Mononuclear cell (primary cell): ENCODE results near the gene DIAPH3. TPM values are rescaled to one million over a fixed set of nuclear protein-coding genes. Genes with fewer than 3 reads are reported as not detected.

Experiments used
- H3K27me3 ChIP-seq: 2 replicates; pipeline ENCODE4 v1.6.0; 2011; ENCODE audit warnings: low read length, control low read depth; ENCODE audit not compliant: insufficient read depth
- H3K4me1 ChIP-seq: 2 replicates; pipeline ENCODE4 v1.5.1; 2011; ENCODE audit warnings: mild to moderate bottlenecking, low read length, control low read depth; ENCODE audit not compliant: insufficient read depth
- H3K4me3 ChIP-seq: 2 replicates; pipeline ENCODE4 v1.5.1; 2011; ENCODE audit warnings: mild to moderate bottlenecking, low read length, moderate library complexity
- H3K9me3 ChIP-seq: 2 replicates; pipeline ENCODE4 v1.5.1; 2011; ENCODE audit warnings: low read depth, mild to moderate bottlenecking, control low read depth, low read length
- total RNA-seq: library from RNA; depleted of rRNA; stranded (reverse); fragments of >200 nt; gene quantifications from one replicate; pipeline ENCODE4 v1.2.3, GENCODE V29; 2012

DIAPH3 gene
- total RNA-seq, 1 donor = 0.21 TPM

DNA sequence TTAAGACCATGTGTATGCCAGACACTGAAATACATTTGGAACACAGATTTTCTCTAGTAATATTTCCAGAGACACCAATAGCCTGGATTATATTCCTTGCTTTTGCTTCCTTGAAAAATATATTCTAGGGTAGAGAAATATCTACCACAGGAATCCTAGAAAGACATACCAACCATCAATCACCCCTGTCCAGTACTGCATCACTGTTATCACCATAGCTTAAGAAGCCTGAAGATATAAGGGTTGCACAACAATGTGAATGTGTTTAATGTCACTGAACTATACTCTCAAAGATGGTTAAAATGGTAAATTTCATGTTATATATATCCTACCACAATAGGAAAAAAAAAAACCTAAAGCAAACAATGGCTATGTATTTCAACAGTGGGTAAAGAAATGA is 163.6 kb downstream of the DIAPH3 start:
- Histone ChIP-seq H3K27me3 (no peaks in the 10 kb centered on the region), H3K4me1 (no peaks in the 10 kb centered on the region), H3K4me3 (no peak overlapping the region), H3K9me3 (no peaks in the 10 kb centered on the region)

DNA sequence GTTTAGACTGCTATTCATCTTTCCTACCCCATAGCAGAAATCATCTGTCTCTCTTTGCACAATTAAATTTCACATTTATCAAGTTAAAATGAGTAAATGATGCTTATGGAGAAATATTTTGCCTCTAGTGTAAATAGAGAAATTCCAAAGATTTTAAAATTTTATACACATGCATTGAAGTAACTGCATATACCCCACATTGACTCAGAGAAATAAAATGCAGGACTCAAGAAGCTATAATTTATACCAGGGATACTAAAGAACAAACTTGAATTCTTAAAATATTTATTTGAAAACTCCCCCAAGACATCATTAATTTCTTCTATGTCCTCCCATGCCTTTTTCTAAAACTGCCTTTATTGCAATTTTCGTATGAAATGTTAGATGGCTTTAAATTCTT is 165.8 kb downstream of the DIAPH3 start:
- Histone ChIP-seq H3K4me3 (no peak overlapping the region), H3K4me1 (no peaks in the 10 kb centered on the region), H3K27me3 (no peaks in the 10 kb centered on the region), H3K9me3 (no peaks in the 10 kb centered on the region)

DNA sequence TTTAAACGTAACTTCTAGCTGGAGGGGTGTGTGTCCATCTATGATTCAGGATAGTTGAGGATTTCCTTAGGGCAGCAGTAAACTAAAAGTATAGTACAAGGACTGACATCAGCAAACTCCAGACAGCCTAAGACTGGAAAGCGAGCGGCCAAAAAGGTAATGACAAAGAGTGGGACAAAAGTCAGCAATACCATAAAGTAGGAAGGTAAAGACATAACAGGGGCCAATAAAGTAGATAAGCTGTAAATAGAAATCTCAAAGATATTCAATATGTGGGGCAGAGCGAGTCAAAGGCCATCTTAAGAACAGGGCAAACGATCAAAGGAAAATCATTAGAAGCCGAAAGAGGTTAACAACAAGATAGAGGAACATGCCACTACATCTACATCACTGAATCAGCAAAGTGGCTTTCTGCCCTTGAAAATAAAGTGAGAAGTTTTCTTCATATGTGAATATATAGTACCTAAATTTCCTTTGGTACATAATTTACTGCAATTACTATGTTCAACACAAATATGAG is 167.2 kb downstream of the DIAPH3 start:
- Histone ChIP-seq H3K27me3 (no peaks in the 10 kb centered on the region), H3K4me3 (no peak overlapping the region), H3K4me1 (no peaks in the 10 kb centered on the region), H3K9me3 (no peaks in the 10 kb centered on the region)

DNA sequence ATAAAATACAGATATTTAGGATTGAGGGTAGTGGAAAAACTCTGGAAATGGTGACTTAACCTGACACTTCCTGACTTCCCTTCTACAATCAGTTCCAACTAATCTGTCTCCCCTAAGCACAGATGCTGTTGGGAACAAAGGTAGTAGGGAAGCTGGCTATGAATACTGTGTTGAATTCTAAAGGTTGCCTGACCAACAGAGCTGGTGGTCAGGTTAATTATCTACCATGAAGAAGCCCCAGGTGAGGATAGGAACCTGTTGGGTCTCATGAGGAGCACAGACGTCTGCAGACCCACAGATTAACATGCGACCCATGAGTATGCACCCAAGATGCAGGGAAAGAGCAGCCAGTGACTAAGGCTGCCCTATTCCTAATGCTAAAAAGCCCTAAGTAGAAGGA is 172.3 kb downstream of the DIAPH3 start:
- Histone ChIP-seq H3K4me3 (no peak overlapping the region), H3K27me3 (no peaks in the 10 kb centered on the region), H3K9me3 (no peaks in the 10 kb centered on the region), H3K4me1 (no peaks in the 10 kb centered on the region)

DNA sequence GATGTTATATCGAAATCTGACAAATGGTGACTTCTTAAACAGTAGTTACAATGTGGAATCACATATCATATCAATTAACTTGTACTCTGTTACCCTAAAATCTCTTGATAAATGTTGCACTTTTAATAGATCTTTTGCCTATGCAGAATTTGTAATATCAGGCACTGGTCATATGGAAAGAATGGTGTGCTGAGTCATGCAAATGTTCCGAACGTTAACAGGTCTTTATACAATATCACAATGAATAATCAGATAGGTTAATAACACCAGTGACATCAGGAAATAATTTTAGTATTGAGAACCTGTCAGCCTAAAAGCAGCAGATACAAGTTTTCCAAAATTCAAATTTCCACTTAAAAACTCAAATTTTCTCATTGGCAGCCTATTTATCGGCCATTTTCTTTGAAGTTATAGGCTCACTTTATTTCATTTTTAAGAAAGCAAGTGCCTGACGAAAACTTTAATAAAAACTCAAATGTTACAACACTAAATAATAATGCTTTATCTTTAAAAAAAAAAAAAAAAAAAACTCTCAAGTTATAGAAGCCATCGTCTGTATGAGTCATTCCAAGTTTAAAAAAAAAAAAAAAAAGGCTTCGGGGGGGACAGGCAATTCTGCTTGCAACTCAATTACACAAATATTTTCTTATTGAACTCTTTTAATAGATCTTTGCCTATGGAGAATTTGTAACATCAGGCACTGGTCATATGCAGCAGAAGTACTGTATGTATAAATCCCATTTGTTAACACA is 180.9 kb downstream of the DIAPH3 start:
- H3K9me3 ChIP-seq = no peaks in the 10 kb centered on the region
- H3K4me3 ChIP-seq = no peak overlapping the region
- H3K4me1 ChIP-seq = no peaks in the 10 kb centered on the region
- no peaks in the 10 kb centered on the region for H3K27me3 ChIP-seq

DNA sequence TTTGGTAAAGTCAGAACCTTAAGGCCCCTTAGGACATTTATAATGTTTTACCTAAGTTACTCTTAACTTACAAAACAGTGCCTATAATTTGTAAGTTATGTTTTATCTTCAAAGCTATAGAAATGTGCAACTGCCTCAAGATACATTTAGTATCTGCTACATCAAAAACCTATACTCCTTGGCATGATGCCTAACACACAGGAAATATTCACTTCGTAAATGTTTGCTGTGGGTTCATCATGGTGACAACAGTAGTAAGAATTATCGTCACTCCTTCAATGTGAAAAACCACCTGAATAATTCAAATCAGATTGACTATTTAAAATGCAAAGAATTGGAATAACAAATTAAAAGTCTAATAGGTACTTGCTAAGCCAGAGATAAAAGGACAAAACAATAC is 184.1 kb downstream of the DIAPH3 start:
- Histone ChIP-seq H3K9me3 (no peaks in the 10 kb centered on the region), H3K27me3 (no peaks in the 10 kb centered on the region), H3K4me1 (no peaks in the 10 kb centered on the region), H3K4me3 (no peak overlapping the region)

DNA sequence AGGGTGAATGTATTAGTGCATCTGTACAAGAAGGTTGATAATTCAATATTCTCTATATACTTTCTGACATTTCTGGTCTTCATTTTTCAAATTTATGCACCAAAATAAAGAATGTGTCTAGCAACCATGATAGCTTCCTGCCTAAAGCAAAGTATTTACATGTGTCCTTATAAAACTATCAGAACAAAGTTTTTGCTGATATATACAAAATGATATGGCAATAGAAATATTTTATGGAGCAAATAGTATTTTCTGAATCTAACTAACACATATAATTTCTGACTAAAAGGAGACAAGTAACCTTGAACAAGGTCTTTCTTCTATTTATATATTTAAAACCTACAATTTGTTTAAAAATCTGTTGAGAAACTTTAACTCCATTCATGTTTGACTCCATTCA is 184.9 kb downstream of the DIAPH3 start:
- Histone ChIP-seq H3K4me3 (no peak overlapping the region), H3K4me1 (no peaks in the 10 kb centered on the region), H3K27me3 (no peaks in the 10 kb centered on the region), H3K9me3 (no peaks in the 10 kb centered on the region)

DNA sequence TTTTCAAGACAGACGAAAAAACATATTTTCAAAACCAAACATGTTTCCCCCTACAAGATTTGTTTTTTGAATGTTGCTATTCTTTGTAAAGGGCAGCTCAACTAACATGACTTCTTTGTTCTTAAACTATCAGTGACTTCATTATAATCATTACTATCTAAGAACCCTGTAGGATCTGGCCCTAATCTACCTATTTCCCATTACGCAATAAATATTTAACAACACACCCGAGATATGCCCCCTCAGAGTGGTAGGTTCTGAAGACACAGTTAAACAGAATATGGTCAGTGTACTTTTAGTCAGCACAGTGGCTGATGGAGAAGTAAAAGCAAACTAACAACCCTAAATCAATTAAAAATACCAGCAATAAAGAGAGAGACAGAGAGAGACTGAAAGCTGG is 186.9 kb downstream of the DIAPH3 start:
- Histone ChIP-seq H3K4me3 (no peak overlapping the region), H3K9me3 (no peaks in the 10 kb centered on the region), H3K4me1 (no peaks in the 10 kb centered on the region), H3K27me3 (no peaks in the 10 kb centered on the region)

DNA sequence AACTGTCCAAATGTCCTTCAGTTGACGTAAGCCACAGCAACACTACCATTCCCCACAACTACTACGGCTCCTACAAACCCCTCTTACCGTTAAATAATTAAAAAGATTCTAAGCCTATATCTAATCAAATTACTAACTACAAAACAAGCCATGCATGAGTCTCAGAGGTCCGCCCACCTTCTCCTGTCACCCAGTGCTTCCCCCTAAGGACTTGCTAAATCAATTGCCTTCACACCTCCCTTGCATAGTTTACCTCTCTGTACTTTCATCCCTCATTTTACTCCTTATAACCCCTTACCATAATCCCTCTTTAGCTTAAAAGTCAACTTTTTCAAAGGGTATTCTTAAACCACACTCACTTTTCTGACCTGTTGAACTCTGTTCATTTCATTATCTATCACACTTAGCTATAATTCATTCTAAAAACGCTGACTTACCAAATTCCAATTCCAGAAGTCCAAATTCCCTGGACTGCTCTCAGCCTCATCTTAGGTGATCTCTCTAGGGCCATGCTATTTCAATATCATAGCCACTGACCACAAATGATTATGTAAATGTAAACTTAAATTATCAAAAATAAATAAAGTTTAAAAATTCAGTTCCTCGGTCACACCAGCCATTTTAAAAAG is 187.8 kb downstream of the DIAPH3 start:
- Histone ChIP-seq H3K27me3 (no peaks in the 10 kb centered on the region), H3K9me3 (no peaks in the 10 kb centered on the region), H3K4me3 (no peak overlapping the region), H3K4me1 (no peaks in the 10 kb centered on the region)

DNA sequence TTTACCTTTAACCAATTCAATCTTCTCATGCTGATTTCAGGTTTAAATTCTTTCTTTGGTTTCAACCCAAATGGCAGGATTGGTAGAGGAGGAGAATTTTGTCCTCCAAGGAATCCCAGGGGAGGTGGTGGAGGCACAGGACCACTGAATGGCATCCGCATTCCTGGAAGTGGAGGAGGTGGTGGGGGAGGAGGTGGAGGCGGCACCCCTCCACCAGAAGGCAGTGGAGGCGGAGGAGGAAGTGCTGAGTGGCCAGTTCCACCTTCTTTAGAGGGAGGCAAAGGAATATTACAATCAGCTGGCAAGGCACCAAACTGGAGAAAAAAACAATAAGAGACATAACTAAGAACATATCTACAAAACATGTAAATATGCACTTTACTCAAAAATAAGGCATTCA is 192.9 kb downstream of the DIAPH3 start:
- no peak overlapping the region for H3K4me3 ChIP-seq
- no peaks in the 10 kb centered on the region for H3K9me3 ChIP-seq
- H3K4me1 ChIP-seq = no peaks in the 10 kb centered on the region
- no peaks in the 10 kb centered on the region for H3K27me3 ChIP-seq

DNA sequence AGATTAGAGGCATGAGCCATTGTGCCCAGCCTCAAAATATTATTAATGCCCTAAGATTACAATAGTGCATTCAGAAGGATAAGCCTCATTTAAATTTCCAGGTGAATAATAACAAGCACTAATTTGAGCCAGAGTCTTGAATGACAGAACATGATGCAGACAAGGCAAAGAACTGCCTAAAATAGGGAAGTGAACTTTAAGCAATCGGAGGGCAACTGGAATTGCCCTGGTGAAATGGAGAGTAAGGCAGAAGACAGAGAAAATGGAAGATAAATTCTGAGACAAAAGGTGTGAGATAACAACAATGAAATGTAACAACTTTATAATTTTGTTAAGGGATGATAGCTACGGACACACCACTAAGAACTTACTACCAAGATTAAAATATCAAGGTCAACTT is 199.9 kb downstream of the DIAPH3 start:
- Histone ChIP-seq H3K4me3 (no peak overlapping the region), H3K27me3 (no peaks in the 10 kb centered on the region), H3K4me1 (no peaks in the 10 kb centered on the region), H3K9me3 (no peaks in the 10 kb centered on the region)

DNA sequence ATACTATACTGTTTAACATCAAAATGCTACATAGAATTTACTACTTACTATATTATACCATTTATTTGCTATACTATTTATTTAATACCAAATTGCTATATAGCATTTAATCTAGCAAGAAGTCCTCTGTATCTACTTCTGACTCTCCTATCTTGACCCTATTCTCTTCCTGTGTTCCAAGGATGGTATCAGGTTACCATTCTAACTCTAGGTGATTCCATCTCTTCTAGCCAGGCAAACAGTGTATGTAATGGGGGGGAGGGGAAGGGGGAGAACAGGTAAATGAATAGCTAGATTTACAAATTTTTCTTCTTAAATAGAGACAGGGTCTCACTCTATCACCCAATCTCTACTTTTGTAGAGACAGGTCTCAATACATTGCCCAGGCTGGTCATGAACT is 200.3 kb downstream of the DIAPH3 start:
- H3K27me3 ChIP-seq = no peaks in the 10 kb centered on the region
- H3K4me3 ChIP-seq = no peak overlapping the region
- H3K4me1 ChIP-seq = no peaks in the 10 kb centered on the region
- H3K9me3 ChIP-seq = no peaks in the 10 kb centered on the region

DNA sequence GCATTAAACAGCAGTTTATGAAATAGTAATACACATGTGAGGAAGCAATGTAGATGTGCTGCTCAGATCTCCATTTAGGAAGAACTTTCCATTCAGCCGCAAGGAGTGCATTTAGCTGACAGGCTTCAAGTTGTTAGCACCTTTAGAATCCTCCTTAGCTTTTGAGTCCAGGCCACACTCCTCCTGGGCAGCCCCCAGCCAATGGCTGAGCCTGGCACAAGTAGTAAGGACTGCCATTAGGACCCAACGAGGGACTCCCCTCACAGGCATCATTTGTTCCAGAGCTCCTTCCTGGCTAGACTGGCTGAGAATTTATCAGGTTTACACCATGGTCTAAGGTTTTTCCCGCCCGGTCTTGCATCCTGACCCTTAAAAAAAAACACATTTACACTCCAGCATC is 201.4 kb downstream of the DIAPH3 start:
- no peak overlapping the region for H3K4me3 ChIP-seq
- H3K4me1 ChIP-seq = no peaks in the 10 kb centered on the region
- H3K27me3 ChIP-seq = no peaks in the 10 kb centered on the region
- no peaks in the 10 kb centered on the region for H3K9me3 ChIP-seq

DNA sequence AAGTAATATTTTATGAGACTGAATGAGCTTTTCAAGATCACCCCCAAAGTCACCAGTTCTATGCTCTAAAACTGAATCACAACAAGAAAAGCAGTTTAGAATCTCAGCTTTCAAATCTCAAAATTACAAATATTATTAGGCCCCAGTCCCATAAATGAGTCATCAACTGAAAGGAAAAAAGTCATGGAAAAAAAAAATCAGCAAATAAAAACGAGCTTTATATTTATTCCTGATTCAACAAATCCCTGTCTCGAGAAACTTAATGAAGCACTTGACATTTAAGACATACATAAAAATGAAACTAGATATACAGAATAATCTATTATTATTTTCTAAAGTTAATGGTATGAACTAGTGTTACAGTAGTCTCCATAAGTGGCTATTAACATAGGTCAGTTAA is 203.0 kb downstream of the DIAPH3 start:
- no peaks in the 10 kb centered on the region for H3K9me3 ChIP-seq
- no peaks in the 10 kb centered on the region for H3K4me1 ChIP-seq
- H3K27me3 ChIP-seq = no peaks in the 10 kb centered on the region
- no peak overlapping the region for H3K4me3 ChIP-seq

DNA sequence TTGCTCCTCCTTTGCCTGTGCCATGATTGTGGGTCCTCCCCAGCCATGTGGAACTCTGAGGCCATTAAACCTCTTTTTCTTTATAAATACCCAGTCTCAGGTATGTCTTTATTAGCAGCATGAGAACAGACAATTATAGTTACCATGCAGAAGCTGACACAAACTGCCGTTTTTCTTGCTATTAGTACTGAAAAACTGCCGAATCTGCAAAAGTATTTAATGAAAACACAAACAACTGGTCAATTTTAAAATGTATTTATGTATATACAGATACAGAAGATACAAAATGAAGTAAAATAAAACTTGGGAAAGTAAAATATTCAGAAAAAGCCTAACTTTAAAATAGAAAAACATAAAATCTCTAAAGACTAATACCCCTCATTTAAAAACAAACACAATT is 206.3 kb downstream of the DIAPH3 start:
- no peak overlapping the region for H3K4me3 ChIP-seq
- H3K27me3 ChIP-seq = no peaks in the 10 kb centered on the region
- no peaks in the 10 kb centered on the region for H3K4me1 ChIP-seq
- no peaks in the 10 kb centered on the region for H3K9me3 ChIP-seq

DNA sequence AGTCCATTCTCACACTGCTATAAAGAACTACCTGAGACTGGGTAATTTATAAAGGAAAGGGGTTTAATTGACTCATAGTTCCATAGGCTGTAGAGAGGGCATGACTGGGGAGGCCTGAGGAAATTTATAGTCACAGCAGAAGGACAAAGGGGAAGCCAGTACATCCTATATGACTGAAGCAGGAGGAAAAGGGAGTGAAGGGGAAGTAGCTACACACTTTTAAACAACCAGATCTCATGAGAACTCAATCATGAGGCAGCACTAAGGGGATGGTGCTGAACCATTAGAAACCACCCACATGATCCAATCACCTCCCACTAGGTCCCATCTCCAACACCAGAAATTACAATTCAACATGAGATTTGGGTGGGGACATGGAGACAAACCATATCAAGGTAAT is 209.1 kb downstream of the DIAPH3 start:
- no peaks in the 10 kb centered on the region for H3K4me1 ChIP-seq
- no peaks in the 10 kb centered on the region for H3K27me3 ChIP-seq
- no peaks in the 10 kb centered on the region for H3K9me3 ChIP-seq
- H3K4me3 ChIP-seq = no peak overlapping the region
